GM12874 (cell line): Measurements from ENCODE around the gene PCDHGB5.

Experiments
- TF ChIP-seq, protein P1 (sequence below): IDR thresholded peaks from 2 replicates; pipeline ENCODE4 v1.5.1; 2011; ENCODE audit warnings: low read depth, mild to moderate bottlenecking, control low read depth, low read length, moderate library complexity; ENCODE audit not compliant: insufficient read depth

PCDHGB5 gene

DNA sequence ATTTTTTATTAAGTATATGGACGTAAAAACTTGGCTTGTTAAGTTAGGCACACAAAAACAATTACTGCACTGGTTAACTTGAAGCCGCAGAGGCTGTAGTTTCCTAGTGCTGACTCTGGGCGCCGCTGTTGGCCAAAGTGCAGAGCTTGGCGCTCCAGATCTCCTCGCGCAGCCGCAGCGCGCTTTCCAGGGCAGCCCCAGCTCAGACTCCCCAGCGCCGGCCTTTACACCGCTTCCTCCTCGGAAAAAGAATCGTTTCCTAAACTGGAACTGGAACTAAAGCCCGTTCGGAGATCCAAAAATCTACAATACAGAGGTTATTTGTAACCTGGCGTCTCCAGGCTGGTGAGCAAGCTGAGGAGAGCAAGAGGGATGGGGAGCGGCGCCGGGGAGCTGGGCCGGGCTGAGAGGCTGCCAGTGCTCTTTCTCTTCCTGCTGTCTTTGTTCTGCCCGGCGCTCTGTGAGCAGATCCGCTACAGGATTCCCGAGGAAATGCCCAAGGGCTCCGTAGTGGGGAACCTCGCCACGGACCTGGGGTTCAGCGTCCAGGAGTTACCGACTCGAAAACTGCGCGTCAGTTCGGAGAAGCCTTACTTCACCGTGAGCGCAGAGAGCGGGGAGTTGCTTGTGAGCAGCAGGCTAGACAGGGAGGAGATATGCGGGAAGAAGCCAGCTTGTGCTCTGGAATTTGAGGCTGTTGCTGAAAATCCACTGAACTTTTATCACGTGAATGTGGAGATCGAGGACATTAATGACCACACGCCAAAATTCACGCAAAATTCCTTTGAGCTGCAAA lies at the start of gene PCDHGB5:
Gene PCDHGB5 (plus strand): TSS at position 192 of the 796 bp plus-strand sequence. CDS start 181 bp downstream, at position 373.
- TF ChIP-seq, protein P1, sequence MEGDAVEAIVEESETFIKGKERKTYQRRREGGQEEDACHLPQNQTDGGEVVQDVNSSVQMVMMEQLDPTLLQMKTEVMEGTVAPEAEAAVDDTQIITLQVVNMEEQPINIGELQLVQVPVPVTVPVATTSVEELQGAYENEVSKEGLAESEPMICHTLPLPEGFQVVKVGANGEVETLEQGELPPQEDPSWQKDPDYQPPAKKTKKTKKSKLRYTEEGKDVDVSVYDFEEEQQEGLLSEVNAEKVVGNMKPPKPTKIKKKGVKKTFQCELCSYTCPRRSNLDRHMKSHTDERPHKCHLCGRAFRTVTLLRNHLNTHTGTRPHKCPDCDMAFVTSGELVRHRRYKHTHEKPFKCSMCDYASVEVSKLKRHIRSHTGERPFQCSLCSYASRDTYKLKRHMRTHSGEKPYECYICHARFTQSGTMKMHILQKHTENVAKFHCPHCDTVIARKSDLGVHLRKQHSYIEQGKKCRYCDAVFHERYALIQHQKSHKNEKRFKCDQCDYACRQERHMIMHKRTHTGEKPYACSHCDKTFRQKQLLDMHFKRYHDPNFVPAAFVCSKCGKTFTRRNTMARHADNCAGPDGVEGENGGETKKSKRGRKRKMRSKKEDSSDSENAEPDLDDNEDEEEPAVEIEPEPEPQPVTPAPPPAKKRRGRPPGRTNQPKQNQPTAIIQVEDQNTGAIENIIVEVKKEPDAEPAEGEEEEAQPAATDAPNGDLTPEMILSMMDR, result peak; percentile 82

DNA sequence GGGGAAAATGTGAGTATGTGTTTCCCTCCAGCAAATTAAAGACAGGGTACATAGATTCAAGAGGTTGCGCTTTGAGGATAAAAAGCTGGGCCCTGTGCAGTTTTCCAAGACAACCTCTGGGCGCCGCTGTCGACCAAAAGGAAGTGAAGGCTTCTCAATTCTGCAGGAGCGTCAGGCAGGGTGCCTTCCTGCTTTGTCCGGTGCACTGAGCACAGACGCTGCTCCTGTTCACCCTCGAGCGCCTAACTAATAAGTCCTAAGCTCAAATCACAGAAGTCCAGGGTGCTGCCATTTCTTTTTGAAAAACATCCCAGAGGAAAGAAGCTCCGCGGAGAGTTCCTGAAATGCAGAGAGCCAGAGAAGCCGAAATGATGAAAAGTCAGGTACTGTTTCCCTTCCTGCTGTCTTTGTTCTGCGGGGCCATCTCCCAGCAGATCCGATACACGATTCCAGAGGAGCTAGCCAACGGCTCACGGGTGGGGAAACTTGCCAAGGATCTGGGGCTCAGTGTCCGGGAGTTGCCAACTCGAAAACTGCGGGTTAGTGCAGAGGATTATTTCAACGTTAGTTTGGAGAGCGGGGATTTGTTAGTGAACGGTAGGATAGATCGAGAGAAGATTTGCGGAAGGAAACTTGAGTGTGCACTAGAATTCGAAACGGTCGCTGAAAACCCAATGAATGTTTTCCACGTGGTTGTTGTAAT lies 47.7 kb upstream of the PCDHGB5 start, which contains the start of gene PCDHGB1:
Gene PCDHGB1 (plus strand): TSS at position 183 of the 703 bp plus-strand sequence. CDS start 162 bp downstream, at position 345.
- TF ChIP-seq, protein P1, result peak; percentile 61

DNA sequence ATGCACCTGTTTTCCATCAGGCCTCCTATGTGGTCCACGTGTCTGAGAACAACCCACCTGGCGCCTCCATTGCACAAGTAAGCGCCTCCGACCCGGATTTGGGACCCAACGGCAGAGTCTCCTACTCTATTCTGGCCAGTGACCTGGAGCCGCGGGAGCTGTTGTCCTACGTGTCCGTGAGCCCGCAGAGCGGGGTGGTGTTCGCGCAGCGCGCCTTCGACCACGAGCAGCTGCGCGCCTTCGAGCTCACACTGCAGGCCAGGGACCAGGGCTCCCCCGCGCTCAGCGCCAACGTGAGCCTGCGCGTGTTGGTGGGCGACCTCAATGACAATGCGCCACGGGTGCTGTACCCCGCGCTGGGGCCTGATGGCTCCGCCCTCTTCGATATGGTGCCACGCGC lies 46.2 kb upstream of the PCDHGB5 start:
- TF ChIP-seq, protein P1, result no peak

DNA sequence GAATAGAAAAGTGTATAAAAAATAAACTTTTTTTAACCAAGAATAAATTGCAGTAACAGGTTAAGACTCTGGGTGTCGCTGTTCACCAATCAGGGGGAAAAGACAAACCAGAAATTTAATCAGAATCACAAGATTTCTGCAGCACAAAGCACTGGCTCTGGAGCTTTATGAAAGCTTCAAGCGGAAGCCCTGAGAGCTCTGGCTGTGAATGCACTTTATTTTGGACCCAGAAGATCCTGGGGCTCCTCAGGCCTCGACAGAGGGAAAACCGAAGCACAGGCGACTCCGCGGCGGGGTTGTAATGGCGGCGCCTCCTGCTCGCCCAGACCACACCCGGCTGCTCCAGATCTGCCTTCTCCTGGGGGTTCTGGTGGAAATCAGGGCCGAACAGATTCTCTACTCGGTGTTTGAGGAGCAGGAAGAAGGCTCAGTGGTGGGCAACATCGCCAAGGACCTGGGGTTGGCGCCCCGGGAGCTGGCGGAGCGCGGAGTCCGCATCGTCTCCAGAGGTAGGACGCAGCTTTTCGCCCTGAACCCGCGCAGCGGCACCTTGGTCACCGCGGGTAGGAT lies 42.8 kb upstream of the PCDHGB5 start, which contains the start of gene PCDHGA4:
Gene PCDHGA4 (plus strand): TSS at position 122 of the 570 bp plus-strand sequence. CDS start 87 bp downstream, at position 209.
- TF ChIP-seq, protein P1, result peak; percentile 34

DNA sequence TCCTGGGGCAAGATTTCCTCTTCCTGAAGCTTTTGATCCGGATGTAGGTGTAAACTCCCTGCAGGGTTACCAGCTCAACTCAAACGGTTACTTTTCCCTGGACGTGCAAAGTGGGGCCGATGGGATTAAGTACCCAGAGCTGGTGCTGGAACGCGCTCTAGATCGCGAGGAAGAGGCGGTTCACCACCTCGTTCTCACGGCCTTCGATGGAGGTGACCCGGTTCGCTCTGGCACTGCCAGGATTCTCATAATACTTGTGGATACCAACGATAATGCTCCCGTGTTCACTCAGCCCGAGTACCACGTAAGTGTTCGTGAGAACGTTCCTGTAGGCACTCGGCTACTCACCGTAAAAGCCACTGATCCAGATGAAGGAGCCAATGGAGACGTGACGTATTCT lies 42.1 kb upstream of the PCDHGB5 start:
- TF ChIP-seq, protein P1, result no peak

DNA sequence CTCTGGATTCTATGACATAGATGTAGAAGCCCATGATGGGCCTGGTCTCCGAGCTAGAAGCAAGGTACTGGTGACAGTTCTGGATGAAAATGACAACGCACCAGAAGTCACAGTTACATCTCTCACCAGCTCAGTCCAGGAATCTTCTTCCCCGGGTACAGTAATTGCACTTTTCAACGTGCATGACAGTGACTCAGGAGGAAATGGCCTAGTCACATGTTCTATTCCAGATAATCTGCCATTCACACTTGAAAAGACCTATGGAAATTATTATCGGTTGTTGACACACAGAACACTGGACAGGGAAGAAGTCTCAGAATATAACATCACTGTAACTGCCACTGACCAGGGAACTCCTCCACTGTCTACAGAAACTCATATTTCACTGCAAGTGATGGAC lies 41.6 kb upstream of the PCDHGB5 start:
- TF ChIP-seq, protein P1, result no peak

DNA sequence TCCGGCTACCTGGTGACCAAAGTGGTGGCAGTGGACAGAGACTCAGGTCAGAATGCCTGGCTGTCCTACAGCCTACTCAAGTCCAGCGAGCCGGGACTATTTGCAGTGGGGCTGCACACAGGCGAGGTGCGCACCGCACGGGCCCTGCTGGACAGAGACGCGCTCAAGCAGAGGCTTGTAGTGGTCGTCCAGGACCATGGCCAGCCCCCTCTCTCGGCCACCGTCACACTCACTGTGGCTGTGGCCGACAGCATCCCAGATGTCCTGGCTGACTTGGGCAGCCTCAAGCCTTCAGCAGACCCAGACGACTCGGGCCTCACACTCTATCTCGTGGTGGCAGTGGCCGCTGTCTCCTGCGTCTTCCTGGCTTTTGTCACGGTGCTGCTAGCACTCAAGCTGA lies 40.8 kb upstream of the PCDHGB5 start:
- TF ChIP-seq, protein P1, result no peak
